ENCODE results near the gene LIN52. TPM values are rescaled to one million over a fixed set of nuclear protein-coding genes. Genes with fewer than 3 reads are reported as not detected.

The LIN52 gene
- total RNA-seq, 1 experiment from 2014 or later: 10.6 TPM

DNA sequence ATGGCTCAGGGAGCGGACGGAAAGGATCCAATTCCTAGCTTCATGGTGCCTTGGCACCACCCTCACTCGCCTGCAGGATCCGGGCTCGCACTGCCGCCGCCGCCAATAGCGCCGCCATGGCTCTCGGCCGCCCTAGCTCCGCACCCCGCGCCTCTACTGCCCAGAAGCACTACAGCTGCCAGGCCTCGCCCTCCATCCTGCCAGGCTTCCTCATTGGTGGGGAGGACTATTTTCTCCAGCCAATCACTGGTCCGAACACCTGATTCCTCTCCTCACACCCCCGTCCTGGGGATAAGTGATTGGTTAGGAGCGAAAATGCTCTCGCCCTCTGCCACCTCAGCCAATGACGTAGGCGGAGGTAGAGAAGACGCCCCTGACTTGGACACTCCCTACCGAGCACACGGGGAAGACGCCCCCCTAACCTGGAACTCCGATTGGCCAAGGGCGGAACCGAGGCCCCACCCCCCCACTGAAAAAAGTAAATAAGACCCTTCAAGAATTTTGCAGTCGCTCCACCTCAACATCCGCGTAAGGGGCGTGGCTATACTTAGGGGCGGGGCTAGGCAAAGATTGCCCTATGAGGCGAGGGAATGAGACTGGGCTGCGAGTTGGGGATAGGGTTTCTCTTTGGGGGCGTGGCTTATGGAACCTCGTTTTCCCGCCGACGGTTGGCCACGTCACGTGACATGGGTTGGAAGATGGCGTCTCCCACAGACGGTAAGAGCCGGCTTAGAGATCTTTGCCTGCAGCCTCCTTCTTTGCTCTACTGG lies at the start of gene LIN52, which contains the start of gene ALDH6A1 (continued):
- TF ChIP-seq, protein P1, sequence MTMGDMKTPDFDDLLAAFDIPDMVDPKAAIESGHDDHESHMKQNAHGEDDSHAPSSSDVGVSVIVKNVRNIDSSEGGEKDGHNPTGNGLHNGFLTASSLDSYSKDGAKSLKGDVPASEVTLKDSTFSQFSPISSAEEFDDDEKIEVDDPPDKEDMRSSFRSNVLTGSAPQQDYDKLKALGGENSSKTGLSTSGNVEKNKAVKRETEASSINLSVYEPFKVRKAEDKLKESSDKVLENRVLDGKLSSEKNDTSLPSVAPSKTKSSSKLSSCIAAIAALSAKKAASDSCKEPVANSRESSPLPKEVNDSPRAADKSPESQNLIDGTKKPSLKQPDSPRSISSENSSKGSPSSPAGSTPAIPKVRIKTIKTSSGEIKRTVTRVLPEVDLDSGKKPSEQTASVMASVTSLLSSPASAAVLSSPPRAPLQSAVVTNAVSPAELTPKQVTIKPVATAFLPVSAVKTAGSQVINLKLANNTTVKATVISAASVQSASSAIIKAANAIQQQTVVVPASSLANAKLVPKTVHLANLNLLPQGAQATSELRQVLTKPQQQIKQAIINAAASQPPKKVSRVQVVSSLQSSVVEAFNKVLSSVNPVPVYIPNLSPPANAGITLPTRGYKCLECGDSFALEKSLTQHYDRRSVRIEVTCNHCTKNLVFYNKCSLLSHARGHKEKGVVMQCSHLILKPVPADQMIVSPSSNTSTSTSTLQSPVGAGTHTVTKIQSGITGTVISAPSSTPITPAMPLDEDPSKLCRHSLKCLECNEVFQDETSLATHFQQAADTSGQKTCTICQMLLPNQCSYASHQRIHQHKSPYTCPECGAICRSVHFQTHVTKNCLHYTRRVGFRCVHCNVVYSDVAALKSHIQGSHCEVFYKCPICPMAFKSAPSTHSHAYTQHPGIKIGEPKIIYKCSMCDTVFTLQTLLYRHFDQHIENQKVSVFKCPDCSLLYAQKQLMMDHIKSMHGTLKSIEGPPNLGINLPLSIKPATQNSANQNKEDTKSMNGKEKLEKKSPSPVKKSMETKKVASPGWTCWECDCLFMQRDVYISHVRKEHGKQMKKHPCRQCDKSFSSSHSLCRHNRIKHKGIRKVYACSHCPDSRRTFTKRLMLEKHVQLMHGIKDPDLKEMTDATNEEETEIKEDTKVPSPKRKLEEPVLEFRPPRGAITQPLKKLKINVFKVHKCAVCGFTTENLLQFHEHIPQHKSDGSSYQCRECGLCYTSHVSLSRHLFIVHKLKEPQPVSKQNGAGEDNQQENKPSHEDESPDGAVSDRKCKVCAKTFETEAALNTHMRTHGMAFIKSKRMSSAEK (CRISPR knock-in tag; IDR thresholded peaks at IDR 0.05; ENCODE audit: borderline replicate concordance): no peak
- TF ChIP-seq ZNF121 (CRISPR knock-in tag; IDR thresholded peaks at IDR 0.05) (no peak), NFE2L1 (CRISPR knock-in tag; IDR thresholded peaks at IDR 0.05) (peak; percentile 2; the same call in 1 of the 2 replicates), FOXP1 (CRISPR knock-in tag; IDR thresholded peaks at IDR 0.05; ENCODE audit: borderline replicate concordance) (no peak), NFYB (CRISPR knock-in tag; conservative IDR thresholded peaks at IDR 0.05; ENCODE audit: low read depth) (peak; percentile 92), ZNF138 (CRISPR knock-in tag; conservative IDR thresholded peaks at IDR 0.05) (no peak), GTF2I (CRISPR knock-in tag; conservative IDR thresholded peaks at IDR 0.05) (no peak), ZNF396 (CRISPR knock-in tag; IDR thresholded peaks at IDR 0.05; ENCODE audit: borderline replicate concordance) (no peak), TEAD4 (CRISPR knock-in tag; IDR thresholded peaks at IDR 0.05) (no peak), IRF2 (CRISPR knock-in tag; IDR thresholded peaks at IDR 0.05; ENCODE audit: borderline replicate concordance, low read depth) (no peak), GABPB1 (CRISPR knock-in tag; IDR thresholded peaks at IDR 0.05) (peak; percentile 35; the same call in 1 of the 2 replicates), MYBL2 (CRISPR knock-in tag; IDR thresholded peaks at IDR 0.05) (no peak), MXD4 (CRISPR knock-in tag; IDR thresholded peaks at IDR 0.05; ENCODE audit: borderline replicate concordance) (no peak), NR2C2 (CRISPR knock-in tag; IDR thresholded peaks at IDR 0.05) (no peak), SOX15 (CRISPR knock-in tag; IDR thresholded peaks at IDR 0.05) (no peak), SP1 (CRISPR knock-in tag; conservative IDR thresholded peaks at IDR 0.05) (peak; percentile 41; the same call in 1 of the 2 replicates), NR1H2 (CRISPR knock-in tag; IDR thresholded peaks at IDR 0.05) (no peak), FOXK1 (CRISPR knock-in tag; IDR thresholded peaks at IDR 0.05) (peak; percentile 82), SMAD3 (CRISPR knock-in tag; IDR thresholded peaks at IDR 0.05; ENCODE audit: borderline replicate concordance) (no peak), EMX1 (CRISPR knock-in tag; IDR thresholded peaks at IDR 0.05) (no peak), TCF7 (CRISPR knock-in tag; IDR thresholded peaks at IDR 0.05; ENCODE audit: low read depth) (no peak)
- TF ChIP-seq, protein P2, sequence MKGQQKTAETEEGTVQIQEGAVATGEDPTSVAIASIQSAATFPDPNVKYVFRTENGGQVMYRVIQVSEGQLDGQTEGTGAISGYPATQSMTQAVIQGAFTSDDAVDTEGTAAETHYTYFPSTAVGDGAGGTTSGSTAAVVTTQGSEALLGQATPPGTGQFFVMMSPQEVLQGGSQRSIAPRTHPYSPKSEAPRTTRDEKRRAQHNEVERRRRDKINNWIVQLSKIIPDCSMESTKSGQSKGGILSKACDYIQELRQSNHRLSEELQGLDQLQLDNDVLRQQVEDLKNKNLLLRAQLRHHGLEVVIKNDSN (CRISPR knock-in tag; IDR thresholded peaks at IDR 0.05): peak; percentile 95
- TF ChIP-seq, protein P3, sequence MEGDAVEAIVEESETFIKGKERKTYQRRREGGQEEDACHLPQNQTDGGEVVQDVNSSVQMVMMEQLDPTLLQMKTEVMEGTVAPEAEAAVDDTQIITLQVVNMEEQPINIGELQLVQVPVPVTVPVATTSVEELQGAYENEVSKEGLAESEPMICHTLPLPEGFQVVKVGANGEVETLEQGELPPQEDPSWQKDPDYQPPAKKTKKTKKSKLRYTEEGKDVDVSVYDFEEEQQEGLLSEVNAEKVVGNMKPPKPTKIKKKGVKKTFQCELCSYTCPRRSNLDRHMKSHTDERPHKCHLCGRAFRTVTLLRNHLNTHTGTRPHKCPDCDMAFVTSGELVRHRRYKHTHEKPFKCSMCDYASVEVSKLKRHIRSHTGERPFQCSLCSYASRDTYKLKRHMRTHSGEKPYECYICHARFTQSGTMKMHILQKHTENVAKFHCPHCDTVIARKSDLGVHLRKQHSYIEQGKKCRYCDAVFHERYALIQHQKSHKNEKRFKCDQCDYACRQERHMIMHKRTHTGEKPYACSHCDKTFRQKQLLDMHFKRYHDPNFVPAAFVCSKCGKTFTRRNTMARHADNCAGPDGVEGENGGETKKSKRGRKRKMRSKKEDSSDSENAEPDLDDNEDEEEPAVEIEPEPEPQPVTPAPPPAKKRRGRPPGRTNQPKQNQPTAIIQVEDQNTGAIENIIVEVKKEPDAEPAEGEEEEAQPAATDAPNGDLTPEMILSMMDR (IDR thresholded peaks at IDR 0.05): no peak
- TF ChIP-seq, protein P4, sequence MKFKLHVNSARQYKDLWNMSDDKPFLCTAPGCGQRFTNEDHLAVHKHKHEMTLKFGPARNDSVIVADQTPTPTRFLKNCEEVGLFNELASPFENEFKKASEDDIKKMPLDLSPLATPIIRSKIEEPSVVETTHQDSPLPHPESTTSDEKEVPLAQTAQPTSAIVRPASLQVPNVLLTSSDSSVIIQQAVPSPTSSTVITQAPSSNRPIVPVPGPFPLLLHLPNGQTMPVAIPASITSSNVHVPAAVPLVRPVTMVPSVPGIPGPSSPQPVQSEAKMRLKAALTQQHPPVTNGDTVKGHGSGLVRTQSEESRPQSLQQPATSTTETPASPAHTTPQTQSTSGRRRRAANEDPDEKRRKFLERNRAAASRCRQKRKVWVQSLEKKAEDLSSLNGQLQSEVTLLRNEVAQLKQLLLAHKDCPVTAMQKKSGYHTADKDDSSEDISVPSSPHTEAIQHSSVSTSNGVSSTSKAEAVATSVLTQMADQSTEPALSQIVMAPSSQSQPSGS (CRISPR knock-in tag; IDR thresholded peaks at IDR 0.05; ENCODE audit: borderline replicate concordance, low read depth): no peak
- TF ChIP-seq, protein P5, sequence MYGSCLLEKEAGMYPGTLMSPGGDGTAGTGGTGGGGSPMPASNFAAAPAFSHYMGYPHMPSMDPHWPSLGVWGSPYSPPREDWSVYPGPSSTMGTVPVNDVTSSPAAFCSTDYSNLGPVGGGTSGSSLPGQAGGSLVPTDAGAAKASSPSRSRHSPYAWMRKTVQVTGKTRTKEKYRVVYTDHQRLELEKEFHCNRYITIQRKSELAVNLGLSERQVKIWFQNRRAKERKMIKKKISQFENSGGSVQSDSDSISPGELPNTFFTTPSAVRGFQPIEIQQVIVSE (CRISPR knock-in tag; IDR thresholded peaks at IDR 0.05; ENCODE audit: borderline replicate concordance): no peak
- TF ChIP-seq, protein P6, sequence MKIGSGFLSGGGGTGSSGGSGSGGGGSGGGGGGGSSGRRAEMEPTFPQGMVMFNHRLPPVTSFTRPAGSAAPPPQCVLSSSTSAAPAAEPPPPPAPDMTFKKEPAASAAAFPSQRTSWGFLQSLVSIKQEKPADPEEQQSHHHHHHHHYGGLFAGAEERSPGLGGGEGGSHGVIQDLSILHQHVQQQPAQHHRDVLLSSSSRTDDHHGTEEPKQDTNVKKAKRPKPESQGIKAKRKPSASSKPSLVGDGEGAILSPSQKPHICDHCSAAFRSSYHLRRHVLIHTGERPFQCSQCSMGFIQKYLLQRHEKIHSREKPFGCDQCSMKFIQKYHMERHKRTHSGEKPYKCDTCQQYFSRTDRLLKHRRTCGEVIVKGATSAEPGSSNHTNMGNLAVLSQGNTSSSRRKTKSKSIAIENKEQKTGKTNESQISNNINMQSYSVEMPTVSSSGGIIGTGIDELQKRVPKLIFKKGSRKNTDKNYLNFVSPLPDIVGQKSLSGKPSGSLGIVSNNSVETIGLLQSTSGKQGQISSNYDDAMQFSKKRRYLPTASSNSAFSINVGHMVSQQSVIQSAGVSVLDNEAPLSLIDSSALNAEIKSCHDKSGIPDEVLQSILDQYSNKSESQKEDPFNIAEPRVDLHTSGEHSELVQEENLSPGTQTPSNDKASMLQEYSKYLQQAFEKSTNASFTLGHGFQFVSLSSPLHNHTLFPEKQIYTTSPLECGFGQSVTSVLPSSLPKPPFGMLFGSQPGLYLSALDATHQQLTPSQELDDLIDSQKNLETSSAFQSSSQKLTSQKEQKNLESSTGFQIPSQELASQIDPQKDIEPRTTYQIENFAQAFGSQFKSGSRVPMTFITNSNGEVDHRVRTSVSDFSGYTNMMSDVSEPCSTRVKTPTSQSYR (CRISPR knock-in tag; IDR thresholded peaks at IDR 0.05): no peak
- TF ChIP-seq, protein P7, sequence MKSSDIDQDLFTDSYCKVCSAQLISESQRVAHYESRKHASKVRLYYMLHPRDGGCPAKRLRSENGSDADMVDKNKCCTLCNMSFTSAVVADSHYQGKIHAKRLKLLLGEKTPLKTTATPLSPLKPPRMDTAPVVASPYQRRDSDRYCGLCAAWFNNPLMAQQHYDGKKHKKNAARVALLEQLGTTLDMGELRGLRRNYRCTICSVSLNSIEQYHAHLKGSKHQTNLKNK (CRISPR knock-in tag; IDR thresholded peaks at IDR 0.05): no peak
- TF ChIP-seq, protein P8, sequence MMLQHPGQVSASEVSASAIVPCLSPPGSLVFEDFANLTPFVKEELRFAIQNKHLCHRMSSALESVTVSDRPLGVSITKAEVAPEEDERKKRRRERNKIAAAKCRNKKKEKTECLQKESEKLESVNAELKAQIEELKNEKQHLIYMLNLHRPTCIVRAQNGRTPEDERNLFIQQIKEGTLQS (CRISPR knock-in tag; conservative IDR thresholded peaks at IDR 0.05): no peak
